OCI-LY7 (cell line): ENCODE measurements around the gene FAF2. TPM values are rescaled to one million over a fixed set of nuclear protein-coding genes. Genes with fewer than 3 reads are reported as not detected.

Source experiments
- BruUV-seq: library from RNA; stranded (reverse); fragments of 400-500 nt; replicated peaks from 2 replicates; lab custom pipeline; 2021; lab: Mats Ljungman, UMichigan
- CTCF ChIA-PET: fragments of 300-600 bp; sonication (Branson Sonifier 250); formaldehyde crosslinking; loops from one replicate; lab custom pipeline; 2022; ENCODE audit warnings: antibody characterized with exemption; ENCODE audit not compliant: unreplicated experiment; lab: Charles Lee
- POLR2A ChIA-PET: fragments of 300-600 bp; sonication (Branson Sonifier 250); formaldehyde crosslinking; loops from one replicate; lab custom pipeline; 2022; ENCODE audit warnings: antibody characterized with exemption; lab: Charles Lee
- DNase-seq: peaks from one replicate; pipeline ENCODE4 v3.0.0-alpha.2; 2015; ENCODE audit warnings: low spot score
- H2AFZ ChIP-seq: fragments of 200-600 bp; sonication (generic), shearing (Covaris generic); 2 replicates; pipeline ENCODE4 v1.6.1; 2014; ENCODE audit warnings: mild to moderate bottlenecking, antibody characterized with exemption, low read length, moderate library complexity
- H3K27ac ChIP-seq: fragments of 200-600 bp; sonication (generic); 2 replicates; pipeline ENCODE4 v1.5.1; 2014; ENCODE audit warnings: mixed run types, low read depth, mild to moderate bottlenecking, moderate library complexity, low read length, inconsistent platforms; ENCODE audit not compliant: poor library complexity, severe bottlenecking
- H3K36me3 ChIP-seq: fragments of 200-600 bp; sonication (generic); 2 replicates; pipeline ENCODE4 v1.6.1; 2014; ENCODE audit warnings: mild to moderate bottlenecking, antibody characterized with exemption, low read length, moderate library complexity, mixed read lengths; ENCODE audit not compliant: insufficient read depth
- H3K4me1 ChIP-seq: fragments of 200-600 bp; sonication (generic); 2 replicates; pipeline ENCODE4 v1.5.1; 2014; ENCODE audit warnings: mild to moderate bottlenecking, low read length; ENCODE audit not compliant: insufficient read depth, poor library complexity, severe bottlenecking
- H3K4me2 ChIP-seq: fragments of 200-600 bp; sonication (generic); 2 replicates; pipeline ENCODE4 v1.6.1; 2014; ENCODE audit warnings: mild to moderate bottlenecking, low read length
- H3K4me3 ChIP-seq: fragments of 200-600 bp; sonication (generic); 2 replicates; pipeline ENCODE4 v1.5.1; 2014; ENCODE audit warnings: mild to moderate bottlenecking, low read depth, low read length; ENCODE audit not compliant: poor library complexity, severe bottlenecking
- H3K79me2 ChIP-seq: fragments of 200-600 bp; sonication (generic); 2 replicates; pipeline ENCODE4 v1.6.1; 2016; ENCODE audit warnings: low read depth, mild to moderate bottlenecking, low read length, moderate library complexity, mixed read lengths; ENCODE audit not compliant: insufficient read depth
- H3K9me2 ChIP-seq: fragments of 200-600 bp; sonication (generic); 2 replicates; pipeline ENCODE4 v1.6.1; 2016; ENCODE audit warnings: mild to moderate bottlenecking, low read length, mixed read lengths; ENCODE audit not compliant: insufficient read depth
- H3K9me3 ChIP-seq: fragments of 200-600 bp; sonication (generic); 2 replicates; pipeline ENCODE4 v1.6.1; 2014; ENCODE audit warnings: mild to moderate bottlenecking, mixed run types, low read length, mixed read lengths
- H4K20me1 ChIP-seq: fragments of 200-600 bp; sonication (generic); 2 replicates; pipeline ENCODE4 v1.6.1; 2014; ENCODE audit warnings: mild to moderate bottlenecking, antibody characterized with exemption, low read length, moderate library complexity, mixed read lengths; ENCODE audit not compliant: insufficient read depth
- EZH2phosphoT487 ChIP-seq: fragments of 200-600 bp; sonication (generic); IDR thresholded peaks from 2 replicates; pipeline ENCODE4 v1.6.1; 2018; ENCODE audit warnings: low read depth, borderline replicate concordance, mild to moderate bottlenecking, mixed run types, antibody characterized with exemption, low read length, moderate library complexity, mixed read lengths
- intact Hi-C: fragments of 100-400 bp; cut with micrococcal nuclease; formaldehyde crosslinking; loops from one replicate; pipeline ENCODE4 v1.10.0; 2022; ENCODE audit not compliant: unreplicated experiment
- total RNA-seq, 2 experiments: library from RNA; depleted of rRNA in 1 of 2; stranded (reverse); fragments of >200 nt in 1 of 2; shearing (Covaris generic) in 1 of 2; gene quantifications; 2 replicates each; pipeline ENCODE4 v1.2.3, GENCODE V29; 2014 to 2022
- TF ChIP-seq, protein P1 (sequence below): fragments of 200-600 bp; sonication (generic); conservative IDR thresholded peaks from 2 replicates; pipeline ENCODE4 v1.5.1; 2014; ENCODE audit warnings: mild to moderate bottlenecking, antibody characterized with exemption, low read length, moderate library complexity, mixed read lengths

FAF2 gene
- total RNA-seq, 2 experiments from 2014 or later, result 36.9 to 49.7 TPM

DNA sequence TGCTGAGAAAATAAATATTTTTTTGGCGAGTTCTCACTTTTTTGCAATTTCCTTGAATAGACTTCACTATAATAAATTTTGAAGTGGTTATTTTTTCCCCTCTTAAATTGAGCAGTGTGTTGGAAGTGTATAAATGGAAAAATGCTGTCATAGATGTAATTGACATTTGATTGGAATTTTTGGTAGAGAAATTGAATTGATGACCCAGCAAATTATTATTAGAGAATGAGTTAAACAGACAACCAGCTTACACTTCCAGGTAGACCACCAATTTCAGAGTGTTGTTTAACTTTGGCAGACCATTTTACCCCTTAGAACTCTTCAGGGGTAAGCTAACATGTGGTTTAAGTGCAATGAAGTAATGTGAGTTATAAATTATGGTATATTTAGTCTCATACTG, 1.9 kb downstream of the FAF2 start:
- Histone ChIP-seq H3K4me1 (peaks cover 20% of the 10 kb centered on the region), H4K20me1 (no peaks in the 10 kb centered on the region), H3K4me2 (peak overlapping the region; percentile 84), H3K9me3 (no peaks in the 10 kb centered on the region), H3K79me2 (peaks cover 47% of the 10 kb centered on the region), H3K36me3 (peaks cover 39% of the 10 kb centered on the region), H2AFZ (no peak overlapping the region), H3K27ac (no peak overlapping the region), H3K4me3 (peak overlapping the region; percentile 93), H3K9me2 (no peaks in the 10 kb centered on the region)
- ChIA-PET POLR2A (interaction anchor here (1.3 to 1.6 kb wide), 2 partner anchors 9 to 85 kb away, joined by 4 read pairs; no protein-coding TSS in a partner anchor), CTCF (no interaction called here)
- TSS peak; percentile 72 for BruUV-seq
- DNase-seq, result no peak
- no peak for TF ChIP-seq EZH2phosphoT487
- TF ChIP-seq, protein P1, sequence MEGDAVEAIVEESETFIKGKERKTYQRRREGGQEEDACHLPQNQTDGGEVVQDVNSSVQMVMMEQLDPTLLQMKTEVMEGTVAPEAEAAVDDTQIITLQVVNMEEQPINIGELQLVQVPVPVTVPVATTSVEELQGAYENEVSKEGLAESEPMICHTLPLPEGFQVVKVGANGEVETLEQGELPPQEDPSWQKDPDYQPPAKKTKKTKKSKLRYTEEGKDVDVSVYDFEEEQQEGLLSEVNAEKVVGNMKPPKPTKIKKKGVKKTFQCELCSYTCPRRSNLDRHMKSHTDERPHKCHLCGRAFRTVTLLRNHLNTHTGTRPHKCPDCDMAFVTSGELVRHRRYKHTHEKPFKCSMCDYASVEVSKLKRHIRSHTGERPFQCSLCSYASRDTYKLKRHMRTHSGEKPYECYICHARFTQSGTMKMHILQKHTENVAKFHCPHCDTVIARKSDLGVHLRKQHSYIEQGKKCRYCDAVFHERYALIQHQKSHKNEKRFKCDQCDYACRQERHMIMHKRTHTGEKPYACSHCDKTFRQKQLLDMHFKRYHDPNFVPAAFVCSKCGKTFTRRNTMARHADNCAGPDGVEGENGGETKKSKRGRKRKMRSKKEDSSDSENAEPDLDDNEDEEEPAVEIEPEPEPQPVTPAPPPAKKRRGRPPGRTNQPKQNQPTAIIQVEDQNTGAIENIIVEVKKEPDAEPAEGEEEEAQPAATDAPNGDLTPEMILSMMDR, result no peak
- intact Hi-C loops, result no loop called here

DNA sequence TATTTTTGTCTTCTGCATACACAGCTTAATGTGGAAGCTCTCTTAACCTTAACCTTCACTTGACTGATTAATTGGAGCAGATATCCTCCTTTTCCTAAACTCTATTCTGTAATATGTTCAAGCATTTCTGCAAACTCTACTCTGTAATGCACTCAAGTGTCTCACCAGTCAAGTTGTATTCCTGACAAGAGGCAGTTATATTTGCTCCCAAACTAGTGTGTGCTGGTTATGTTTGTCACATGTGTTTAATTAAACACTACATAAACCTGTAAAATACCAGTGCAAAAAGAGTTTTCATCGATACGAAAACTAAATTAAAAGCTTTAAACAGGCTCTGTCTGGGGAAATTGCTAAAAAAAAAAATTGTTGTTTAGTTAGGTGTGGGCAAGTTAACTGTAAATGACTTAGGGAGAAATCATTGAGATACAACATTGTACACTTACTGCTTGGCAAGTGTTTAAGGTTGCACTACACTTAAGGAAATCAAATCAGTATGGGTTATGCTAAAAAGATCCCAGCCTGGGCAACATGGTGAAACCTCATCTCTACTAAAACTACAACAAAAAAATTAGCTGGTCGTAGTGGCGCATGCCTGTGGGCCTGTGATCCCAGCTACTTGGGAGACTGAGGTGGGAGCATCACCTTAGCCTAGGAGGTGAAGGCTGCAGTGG, 6.7 kb downstream of the FAF2 start:
- POLR2A ChIA-PET, result interaction anchor here (0.7 kb wide), 1 partner anchor 31 kb away, joined by 7 read pairs; no protein-coding TSS in a partner anchor
- intact Hi-C loops, result no loop called here

More for the DNA sequence above, 6.7 kb downstream of the FAF2 start:
- Histone ChIP-seq H3K79me2 (peaks cover 60% of the 10 kb centered on the region), H3K9me2 (no peaks in the 10 kb centered on the region), H3K9me3 (no peaks in the 10 kb centered on the region), H3K4me1 (peaks cover 6% of the 10 kb centered on the region), H3K4me3 (no peak overlapping the region), H3K4me2 (no peak overlapping the region), H4K20me1 (no peaks in the 10 kb centered on the region), H3K27ac (no peak overlapping the region), H3K36me3 (peaks cover 56% of the 10 kb centered on the region), H2AFZ (no peak overlapping the region)
- TSS peak; percentile 6 for BruUV-seq
- CTCF ChIA-PET, result interaction anchor here (0.5 kb wide), 1 partner anchor 24 kb away, joined by 3 read pairs; no protein-coding TSS in a partner anchor
- TF ChIP-seq, protein P1, result no peak
- no peak for TF ChIP-seq EZH2phosphoT487
- DNase-seq, result no peak
